HepG2 (cell line): ENCODE data around the gene XXYLT1. TPM values are rescaled to one million over a fixed set of nuclear protein-coding genes. Genes with fewer than 3 reads are reported as not detected.

Experiments used
- ARID4A ChIP-seq: sonication (generic); formaldehyde crosslinking; IDR thresholded peaks from 2 replicates; pipeline ENCODE4 v1.5.0; 2020; ENCODE audit warnings: mild to moderate bottlenecking, missing genetic modification reagents, borderline replicate concordance
- ATRX ChIP-seq: sonication (generic); formaldehyde crosslinking; IDR thresholded peaks from 2 replicates; pipeline ENCODE4 v1.4.0; 2020; ENCODE audit warnings: missing genetic modification reagents, borderline replicate concordance
- BCLAF1 ChIP-seq: fragments of 450-650 bp; IDR thresholded peaks from 2 replicates; pipeline ENCODE4 v1.6.1; 2017; ENCODE audit warnings: mild to moderate bottlenecking
- CBX1 ChIP-seq: IDR thresholded peaks from one replicate; pipeline ENCODE4 v1.6.1; 2016; ENCODE audit warnings: antibody characterized with exemption, low read depth
- CREBL2 ChIP-seq: sonication (generic); formaldehyde crosslinking; IDR thresholded peaks from 2 replicates; pipeline ENCODE4 v1.8.1; 2023; ENCODE audit warnings: missing genetic modification reagents, mild to moderate bottlenecking, borderline replicate concordance
- FOSL1 ChIP-seq: sonication (generic); formaldehyde crosslinking; IDR thresholded peaks from 2 replicates; pipeline ENCODE4 v1.9.0; 2021; ENCODE audit warnings: missing genetic modification reagents, borderline replicate concordance
- HNRNPUL1 ChIP-seq: fragments of 200-400 bp; formaldehyde crosslinking; IDR thresholded peaks from 2 replicates; pipeline ENCODE4 v1.6.1; 2017; ENCODE audit warnings: low read depth, mild to moderate bottlenecking, low read length, moderate library complexity
- MATR3 ChIP-seq: sonication (generic); formaldehyde crosslinking; IDR thresholded peaks from 2 replicates; pipeline ENCODE4 v1.4.0; 2020; ENCODE audit warnings: missing genetic modification reagents
- MTF1 ChIP-seq: sonication (generic); formaldehyde crosslinking; IDR thresholded peaks from 2 replicates; pipeline ENCODE4 v1.5.0; 2020; ENCODE audit warnings: missing genetic modification reagents
- MXI1 ChIP-seq: IDR thresholded peaks from 3 replicates; pipeline ENCODE4 v1.6.1; 2012; ENCODE audit warnings: low read depth, low read length, inconsistent platforms, borderline replicate concordance
- NFIC ChIP-seq: IDR thresholded peaks from 2 replicates; pipeline ENCODE4 v1.6.1; 2012; ENCODE audit warnings: mild to moderate bottlenecking, low read length, inconsistent platforms
- NKX3-1 ChIP-seq: sonication (generic); formaldehyde crosslinking; IDR thresholded peaks from 2 replicates; pipeline ENCODE4 v1.5.0; 2020; ENCODE audit warnings: missing genetic modification reagents
- NR2F6 ChIP-seq, 2 experiments: IDR thresholded peaks; 2 replicates each; pipeline ENCODE4 v1.6.1; 2016; ENCODE audit warnings: antibody characterized with exemption in 1 of 2, mild to moderate bottlenecking in 1 of 2
- POGK ChIP-seq: sonication (generic); formaldehyde crosslinking; conservative IDR thresholded peaks from 2 replicates; pipeline ENCODE4 v1.8.0; 2022; ENCODE audit warnings: mild to moderate bottlenecking, moderate library complexity, missing genetic modification reagents
- SPEN ChIP-seq: sonication (generic); formaldehyde crosslinking; IDR thresholded peaks from 2 replicates; pipeline ENCODE4 v1.5.1; 2020; ENCODE audit warnings: low read depth, mild to moderate bottlenecking, missing genetic modification reagents
- WIZ ChIP-seq: sonication (generic); formaldehyde crosslinking; IDR thresholded peaks from 2 replicates; pipeline ENCODE4 v1.5.1; 2020; ENCODE audit warnings: mild to moderate bottlenecking, missing genetic modification reagents
- ZNF337 ChIP-seq: sonication (generic); formaldehyde crosslinking; IDR thresholded peaks from 2 replicates; pipeline ENCODE4 v1.5.1; 2020; ENCODE audit warnings: missing genetic modification reagents, low read depth, mild to moderate bottlenecking, borderline replicate concordance
- ZNF350 ChIP-seq: sonication (generic); formaldehyde crosslinking; IDR thresholded peaks from 2 replicates; pipeline ENCODE4 v1.4.0; 2020; ENCODE audit warnings: mild to moderate bottlenecking, low read depth, missing genetic modification reagents, borderline replicate concordance
- ZNF510 ChIP-seq: sonication (generic); formaldehyde crosslinking; IDR thresholded peaks from 2 replicates; pipeline ENCODE4 v1.4.0; 2020; ENCODE audit warnings: low read depth, mild to moderate bottlenecking, missing genetic modification reagents
- ZNF776 ChIP-seq: sonication (generic); formaldehyde crosslinking; IDR thresholded peaks from 2 replicates; pipeline ENCODE4 v1.4.0; 2020; ENCODE audit warnings: mild to moderate bottlenecking, missing genetic modification reagents
- polyA plus RNA-seq, 8 experiments: library from polyadenylated mRNA; depleted of rRNA in 3 of 8; stranded (reverse) in 7 of 8; unstranded in 1 of 8; fragments of >200 nt; fragmentation: Illumina TruSeq in 4 of 8; extraction: Trizol in 4 of 8; gene quantifications; 2 replicates each; pipeline versions ENCODE4 v1.2.1 to v1.2.3, GENCODE V29; 2011 to 2016; ENCODE audit warnings: low read depth in 4 of 8, missing spikeins in 1 of 8, mixed read lengths in 1 of 8; ENCODE audit not compliant: insufficient read depth in 1 of 8
- total RNA-seq, 5 experiments: library from RNA; depleted of rRNA; stranded (reverse); fragments of >200 nt; fragmentation: Illumina TruSeq; extraction: Trizol; gene quantifications; 2 replicates each; pipeline ENCODE4 v1.2.3, GENCODE V29; 2016; ENCODE audit warnings: low read depth in 1 of 5

Gene XXYLT1
- total and polyA plus RNA-seq, 2 of the 13 experiments (the other 11 are each of a cell fraction or from before 2014, with no cell fraction given): 17.7 to 19.0 TPM

- TF ChIP-seq MTF1 (CRISPR knock-in tag): no peak
- TF ChIP-seq WIZ: 0 out of 2 replicates have a peak, but pooled peaks have one; percentile 42
- TF ChIP-seq SPEN (CRISPR knock-in tag): 0 out of 2 replicates have a peak, but pooled peaks have one; percentile 45
- TF ChIP-seq ZNF776: peak; percentile 47; the same call in 1 of the 2 replicates
- TF ChIP-seq ZNF350 (CRISPR knock-in tag): peak; percentile 74
- TF ChIP-seq CBX1: peak; percentile 57
- peak; percentile 38; the same call in 1 of the 2 replicates for TF ChIP-seq ARID4A
- TF ChIP-seq MATR3: no peak
- no peak for TF ChIP-seq BCLAF1
- TF ChIP-seq POGK (CRISPR knock-in tag): peak; percentile 67
- no peak; the same call in 1 of the 2 replicates for TF ChIP-seq ZNF510 (CRISPR knock-in tag)
- no peak for TF ChIP-seq FOSL1 (CRISPR knock-in tag)
- no peak for TF ChIP-seq NR2F6 (IDR thresholded peaks at IDR 0.05)
- peak; percentile 14; the same call in 1 of the 2 replicates for TF ChIP-seq NR2F6 (CRISPR knock-in tag; IDR thresholded peaks at IDR 0.05)
- TF ChIP-seq CREBL2 (CRISPR knock-in tag): no peak
- TF ChIP-seq NKX3-1 (CRISPR knock-in tag): peak; percentile 24; the same call in 1 of the 2 replicates
- TF ChIP-seq HNRNPUL1: no peak
- TF ChIP-seq NFIC: no peak
- peak; percentile 9; the same call in 1 of the 3 replicates for TF ChIP-seq MXI1
- no peak for TF ChIP-seq ZNF337 (CRISPR knock-in tag)
- TF ChIP-seq ATRX: no peak
Measured at GRCh38 chr3:195271410-195272243, 668 bp upstream of the XXYLT1 start (continued).
